ELR (cell line): Measurements from ENCODE around the gene GPR108.

Experiments used
- DNase-seq: peaks from one replicate; pipeline ENCODE4 v3.0.0-alpha.2; 2015; ENCODE audit warnings: low read depth

The GPR108 gene

GRCh38 chr19:6737873-6738786 is 750 bp upstream of the GPR108 start:
- DNase-seq = peak; percentile 88

- no peak for DNase-seq
Observed at GRCh38 chr19:6736917-6737283, 480 bp downstream of the GPR108 start.

GRCh38 chr19:6736169-6736916 is 1.0 kb downstream of the GPR108 start:
- peak; percentile 91 for DNase-seq

GRCh38 chr19:6735181-6735911 is 2.0 kb downstream of the GPR108 start:
- DNase-seq = peak; percentile 28

GRCh38 chr19:6734096-6734696 is 3.2 kb downstream of the GPR108 start:
- no peak for DNase-seq

- no peak for DNase-seq
Observed at GRCh38 chr19:6733338-6734095, 3.9 kb downstream of the GPR108 start.

GRCh38 chr19:6732803-6733337 is 4.5 kb downstream of the GPR108 start:
- DNase-seq = no peak

- DNase-seq = no peak
Observed at GRCh38 chr19:6731822-6732221, 5.6 kb downstream of the GPR108 start.

GRCh38 chr19:6730941-6731670 is 6.3 kb downstream of the GPR108 start:
- DNase-seq = no peak

- DNase-seq = peak; percentile 36
Observed at GRCh38 chr19:6730153-6730804, 7.1 kb downstream of the GPR108 start.

GRCh38 chr19:6729573-6730152 is 7.7 kb downstream of the GPR108 start:
- DNase-seq = no peak

GRCh38 chr19:6728346-6728745 is 9.0 kb downstream of the GPR108 start:
- DNase-seq = no peak

- DNase-seq = no peak
Observed at GRCh38 chr19:6725513-6726231, 11.7 kb downstream of the GPR108 start.

- DNase-seq = no peak
Observed at GRCh38 chr19:6724631-6725492, 12.5 kb downstream of the GPR108 start.

- DNase-seq = no peak
Observed at GRCh38 chr19:6723738-6724137, 13.6 kb downstream of the GPR108 start.

GRCh38 chr19:6723108-6723618 is 14.2 kb downstream of the GPR108 start:
- DNase-seq = peak; percentile 34

GRCh38 chr19:6721773-6722172 is 15.6 kb downstream of the GPR108 start:
- no peak for DNase-seq

GRCh38 chr19:6721138-6721474 is 16.3 kb downstream of the GPR108 start:
- DNase-seq = no peak
